H1 (cell line): ENCODE data around the gene WDR5. TPM values are rescaled to one million over a fixed set of nuclear protein-coding genes. Genes with fewer than 3 reads are reported as not detected.

ENCODE experiments used
- CTCF ChIA-PET: fragments of 300-600 bp; sonication (Branson Sonifier 250); formaldehyde crosslinking; loops from one replicate; lab custom pipeline; 2021; ENCODE audit not compliant: partially characterized antibody; lab: Charles Lee
- POLR2A ChIA-PET: fragments of 300-600 bp; sonication (Branson Sonifier 250); formaldehyde crosslinking; loops from one replicate; lab custom pipeline; 2021; ENCODE audit warnings: inconsistent platforms; ENCODE audit not compliant: partially characterized antibody; lab: Charles Lee
- DNase-seq, 2 experiments: peaks; one replicate each; pipeline versions ENCODE4 v3.0.0 to v3.0.0-alpha.2; 2010 to 2022; ENCODE audit warnings: low spot score in 2 of 2, low read depth in 1 of 2, mixed read lengths in 1 of 2
- FAIRE-seq: peaks from 2 replicates; lab custom pipeline; 2011; peaks lifted over from hg19 to GRCh38; lab: Jason Lieb, UNC
- H2AFZ ChIP-seq: 2 replicates; pipeline ENCODE4 v1.8.1; 2012; ENCODE audit warnings: low read length, inconsistent platforms
- H2AK5ac ChIP-seq: 2 replicates; pipeline ENCODE4 v1.6.1; 2013; ENCODE audit warnings: low read depth, low read length
- H2BK120ac ChIP-seq: replicated peaks from 2 replicates; pipeline ENCODE3; 2013; ENCODE audit warnings: low read depth, low read length, inconsistent platforms
- H2BK12ac ChIP-seq: 2 replicates; pipeline ENCODE4 v1.6.1; 2013; ENCODE audit warnings: low read depth, low read length
- H2BK15ac ChIP-seq: 2 replicates; pipeline ENCODE4 v1.6.1; 2013; ENCODE audit warnings: low read length
- H2BK20ac ChIP-seq: 2 replicates; pipeline ENCODE4 v1.6.1; 2013; ENCODE audit warnings: low read length
- H2BK5ac ChIP-seq: 2 replicates; pipeline ENCODE4 v1.6.1; 2013; ENCODE audit warnings: low read depth, low read length
- H3K14ac ChIP-seq: 2 replicates; pipeline ENCODE4 v1.6.1; 2013; ENCODE audit warnings: inconsistent platforms; ENCODE audit not compliant: insufficient read length
- H3K18ac ChIP-seq: 2 replicates; pipeline ENCODE4 v1.6.1; 2013; ENCODE audit warnings: low read length; ENCODE audit errors: extremely low read depth
- H3K23ac ChIP-seq: 2 replicates; pipeline ENCODE4 v1.6.1; 2013; ENCODE audit warnings: inconsistent platforms; ENCODE audit not compliant: insufficient read length
- H3K23me2 ChIP-seq: 2 replicates; pipeline ENCODE4 v1.6.1; 2013; ENCODE audit warnings: low read depth, low read length
- H3K27ac ChIP-seq: 2 replicates; pipeline ENCODE4 v1.6.1; 2011; ENCODE audit warnings: low read depth, low read length, inconsistent platforms
- H3K27me3 ChIP-seq, 4 experiments: replicated peaks in 1 of 4; 1 replicate in 1 of 4; 2 replicates in 3 of 4; pipeline versions ENCODE4 v1.6.1 to v1.8.1; 2011 to 2013; ENCODE audit warnings: low read length in 3 of 4, mild to moderate bottlenecking in 3 of 4, inconsistent platforms in 2 of 4, mixed read lengths in 2 of 4, moderate library complexity in 1 of 4; ENCODE audit not compliant: control insufficient read depth in 3 of 4, insufficient read depth in 3 of 4; ENCODE audit errors: extremely low read depth in 1 of 4
- H3K36me3 ChIP-seq, 4 experiments: 2 replicates each; pipeline versions ENCODE4 v1.6.1 to v1.8.1; 2011 to 2013; ENCODE audit warnings: mild to moderate bottlenecking in 4 of 4, low read length in 3 of 4, moderate library complexity in 2 of 4, control low read depth in 1 of 4, inconsistent platforms in 1 of 4; ENCODE audit not compliant: insufficient read depth in 4 of 4, control insufficient read depth in 2 of 4
- H3K4ac ChIP-seq: replicated peaks from 2 replicates; pipeline ENCODE3; 2013; ENCODE audit warnings: low read length, low read depth, mixed read lengths, inconsistent platforms; ENCODE audit not compliant: insufficient read length
- H3K4me1 ChIP-seq, 4 experiments: replicated peaks in 1 of 4; 1 replicate in 1 of 4; 2 replicates in 3 of 4; pipeline versions ENCODE4 v1.6.1 to v1.8.1; 2011 to 2013; ENCODE audit warnings: low read length in 3 of 4, inconsistent platforms in 2 of 4, mixed read lengths in 1 of 4; ENCODE audit not compliant: insufficient read depth in 4 of 4, control insufficient read depth in 3 of 4
- H3K4me2 ChIP-seq, 2 experiments: 2 replicates each; pipeline versions ENCODE4 v1.6.1 to v1.8.1; 2011 to 2013; ENCODE audit warnings: low read depth in 2 of 2, low read length in 2 of 2, control low read depth in 1 of 2, inconsistent platforms in 1 of 2, mild to moderate bottlenecking in 1 of 2; ENCODE audit not compliant: insufficient read depth in 1 of 2
- H3K4me3 ChIP-seq, 4 experiments: fragments of 200-600, 300-600 bp in 1 of 4; sonication (generic), shearing (Covaris generic), sonication (Bioruptor Twin) in 1 of 4; 2 replicates each; pipeline versions ENCODE4 v1.5.1 to v1.8.1; 2011 to 2016; ENCODE audit warnings: low read length in 4 of 4, low read depth in 3 of 4, control low read depth in 2 of 4, inconsistent platforms in 2 of 4, mild to moderate bottlenecking in 2 of 4, mixed read lengths in 1 of 4, moderate library complexity in 1 of 4; ENCODE audit not compliant: insufficient read depth in 2 of 4; ENCODE audit errors: extremely low read depth in 1 of 4
- H3K56ac ChIP-seq: replicated peaks from 2 replicates; pipeline ENCODE3; 2013; ENCODE audit warnings: low read depth, mild to moderate bottlenecking, mixed read lengths, low read length, inconsistent platforms; ENCODE audit not compliant: insufficient read length
- H3K79me1 ChIP-seq: 2 replicates; pipeline ENCODE4 v1.6.1; 2013; ENCODE audit warnings: low read depth, low read length, control low read depth
- H3K79me2 ChIP-seq, 2 experiments: 2 replicates each; pipeline versions ENCODE4 v1.6.1 to v1.8.1; 2012 to 2013; ENCODE audit warnings: low read length in 2 of 2, mild to moderate bottlenecking in 2 of 2, inconsistent platforms in 1 of 2; ENCODE audit not compliant: insufficient read depth in 2 of 2, control insufficient read depth in 1 of 2
- H3K9ac ChIP-seq, 4 experiments: replicated peaks in 1 of 4; 1 replicate in 1 of 4; 2 replicates in 3 of 4; pipeline versions ENCODE4 v1.6.1 to v1.8.1; 2011 to 2013; ENCODE audit warnings: low read depth in 3 of 4, low read length in 3 of 4, control low read depth in 2 of 4, mild to moderate bottlenecking in 2 of 4, moderate library complexity in 2 of 4, inconsistent platforms in 1 of 4; ENCODE audit errors: extremely low read depth in 1 of 4
- H3K9me3 ChIP-seq, 2 experiments: 2 replicates each; pipeline versions ENCODE4 v1.6.1 to v1.8.1; 2012 to 2013; ENCODE audit warnings: mild to moderate bottlenecking in 2 of 2, moderate library complexity in 2 of 2, control low read depth in 1 of 2, inconsistent platforms in 1 of 2, low read depth in 1 of 2, low read length in 1 of 2, mixed read lengths in 1 of 2; ENCODE audit not compliant: insufficient read depth in 2 of 2
- H4K20me1 ChIP-seq, 2 experiments: replicated peaks in 1 of 2; 2 replicates each; pipeline versions ENCODE3 to v1.8.1; 2011 to 2013; ENCODE audit warnings: inconsistent platforms in 2 of 2, low read length in 2 of 2, mild to moderate bottlenecking in 1 of 2; ENCODE audit not compliant: insufficient read depth in 2 of 2, control insufficient read depth in 1 of 2
- H4K5ac ChIP-seq: 2 replicates; pipeline ENCODE4 v1.6.1; 2013; ENCODE audit warnings: low read length, low read depth, mixed read lengths, inconsistent platforms; ENCODE audit not compliant: insufficient read length
- H4K8ac ChIP-seq: 2 replicates; pipeline ENCODE4 v1.8.0; 2013; ENCODE audit warnings: mild to moderate bottlenecking, moderate library complexity, low read length, inconsistent platforms; ENCODE audit not compliant: insufficient read depth; ENCODE audit errors: extremely low read depth
- H4K91ac ChIP-seq: replicated peaks from 2 replicates; pipeline ENCODE3; 2013; ENCODE audit warnings: low read length, mixed read lengths, inconsistent platforms; ENCODE audit not compliant: insufficient read length
- CEBPB ChIP-seq: IDR thresholded peaks from 2 replicates; pipeline ENCODE4 v1.6.1; 2012; ENCODE audit warnings: low read depth, low read length
- GTF2F1 ChIP-seq: IDR thresholded peaks from 2 replicates; pipeline ENCODE4 v1.6.1; 2012; ENCODE audit warnings: low read depth, low read length, improper control_type of control experiment, borderline replicate concordance
- JUND ChIP-seq: IDR thresholded peaks from 2 replicates; pipeline ENCODE4 v1.6.1; 2011; ENCODE audit warnings: mild to moderate bottlenecking, improper control_type of control experiment, low read length
- KDM5A ChIP-seq: fragments of 200-600 bp; IDR thresholded peaks from 2 replicates; pipeline ENCODE4 v1.7.1; 2012; ENCODE audit warnings: mild to moderate bottlenecking, low read length, inconsistent platforms, mixed read lengths
- MAX ChIP-seq: IDR thresholded peaks from 2 replicates; pipeline ENCODE4 v1.6.1; 2012; ENCODE audit warnings: inconsistent platforms
- NANOG ChIP-seq: IDR thresholded peaks from 2 replicates; pipeline ENCODE4 v1.6.1; 2011; ENCODE audit warnings: low read length, low read depth, mild to moderate bottlenecking, inconsistent platforms; ENCODE audit not compliant: insufficient read depth, poor library complexity, severe bottlenecking
- PHF8 ChIP-seq: fragments of 200-600 bp; sonication (generic); conservative IDR thresholded peaks from 2 replicates; pipeline ENCODE4 v1.7.1; 2012; ENCODE audit warnings: low read depth, mild to moderate bottlenecking, inconsistent platforms, low read length, moderate library complexity
- POLR2A ChIP-seq, 2 experiments: IDR thresholded peaks; 1 replicate in 1 of 2; 2 replicates in 1 of 2; pipeline ENCODE4 v1.6.1; 2011; ENCODE audit warnings: low read depth in 2 of 2, low read length in 2 of 2, mild to moderate bottlenecking in 2 of 2; ENCODE audit errors: control extremely low read depth in 1 of 2
- SAP30 ChIP-seq: fragments of 300-600 bp; sonication (generic); IDR thresholded peaks from 2 replicates; pipeline ENCODE4 v1.7.1; 2012; ENCODE audit warnings: low read length, moderate library complexity, mild to moderate bottlenecking, inconsistent platforms; ENCODE audit not compliant: insufficient read depth, insufficient replicate concordance
- SIN3A ChIP-seq, 2 experiments: IDR thresholded peaks in 1 of 2; conservative IDR thresholded peaks in 1 of 2; 2 replicates each; pipeline ENCODE4 v1.6.1; 2011 to 2012; ENCODE audit warnings: low read length in 2 of 2, improper control_type of control experiment in 1 of 2, low read depth in 1 of 2, mild to moderate bottlenecking in 1 of 2
- SIRT6 ChIP-seq: IDR thresholded peaks from one replicate; pipeline ENCODE4 v1.7.1; 2012; ENCODE audit warnings: low read length, inconsistent platforms
- TAF7 ChIP-seq: optimal IDR thresholded peaks from 2 replicates; pipeline ENCODE3; 2011; ENCODE audit warnings: low read depth, mild to moderate bottlenecking, inconsistent platforms, low read length, moderate library complexity, borderline replicate concordance
- WGBS, 2 experiments: shearing (Covaris generic) in 1 of 2; methylation state at CpG; one replicate each; pipeline versions ENCODE4 v1.1.6 to v1.1.7; 2013 to 2015; ENCODE audit warnings: low lambda C conversion rate in 2 of 2, mixed read lengths in 2 of 2, inconsistent platforms in 1 of 2, low coverage in 1 of 2, missing lambda C conversion rate in 1 of 2; ENCODE audit not compliant: insufficient replicate concordance in 2 of 2, insufficient coverage in 1 of 2, insufficient read length in 1 of 2; ENCODE audit errors: extremely low coverage in 1 of 2, missing lambda C conversion rate in 1 of 2; 5-methylcytosine and 5-hydroxymethylcytosine counted together
- polyA plus RNA-seq, 7 experiments: library from polyadenylated mRNA; depleted of rRNA in 3 of 7; stranded (reverse) in 5 of 7; unstranded in 2 of 7; fragments of >200 nt in 5 of 7; fragments of 200-250 nt in 2 of 7; gene quantifications; 1 replicate in 5 of 7; 2 replicates in 1 of 7; 4 replicates in 1 of 7; pipeline versions ENCODE4 v1.2.1 to v1.2.3, GENCODE V29; 2011 to 2013; ENCODE audit warnings: missing spikeins in 2 of 7, mixed read lengths in 2 of 7
- total RNA-seq: library from RNA; stranded (reverse); fragmentation: NEBNext Ultra II Directional; extraction: Animal tissue kit (Norgen Biotek cat#: 25700); gene quantifications from 2 replicates; pipeline ENCODE4 v1.2.1, GENCODE V29; 2021

The WDR5 gene
- total and polyA plus RNA-seq, 2 of the 8 experiments (the other 6 are each of a cell fraction or from before 2014, with no cell fraction given) = 38.4 to 68.1 TPM

GRCh38 chr9:134149380-134149779 lies 13.5 kb downstream of the WDR5 start:
- Histone ChIP-seq H3K36me3 (peaks cover 30 to 81% (median 56%) of the 10 kb centered on the region in 4 experiments), H3K9ac (no peak overlapping the region), H3K9me3 (no peaks in the 10 kb centered on the region), H3K23ac (no peak overlapping the region), H3K14ac (no peak overlapping the region), H3K27ac (no peak overlapping the region), H2AFZ (no peak overlapping the region), H3K56ac (no peak overlapping the region), H3K18ac (no peak overlapping the region), H4K91ac (no peak overlapping the region), H3K27me3 (no peaks in the 10 kb centered on the region), H2BK120ac (no peak overlapping the region), H3K4ac (no peak overlapping the region), H2BK15ac (no peak overlapping the region), H3K4me3 (no peak overlapping the region), H3K4me1 (no peaks in the 10 kb centered on the region), H3K79me2 (peaks cover 0 to 3% of the 10 kb centered on the region in 2 experiments; a peak in 2 of 4 replicates), H4K20me1 (peaks cover 9 to 20% of the 10 kb centered on the region in 2 experiments), H2BK20ac (no peak overlapping the region), H3K23me2 (no peaks in the 10 kb centered on the region), H2AK5ac (no peak overlapping the region), H2BK5ac (no peak overlapping the region), H4K5ac (no peak overlapping the region), H2BK12ac (no peak overlapping the region), H4K8ac (no peak overlapping the region), H3K79me1 (peaks cover 8% of the 10 kb centered on the region), H3K4me2 (no peak overlapping the region)
- FAIRE-seq = no peak
- no peak for DNase-seq
- WGBS, 2 experiments = 94% methylated on average over 7 of the region's 7 CpGs; no CpG with 5 or more reads in 1 of the 2 experiments
- TF ChIP-seq GTF2F1 (no peak), MAX (no peak), SAP30 (no peak), PHF8 (no peak), NANOG (no peak), KDM5A (no peak), JUND (no peak), TAF7 (no peak), CEBPB (no peak), SIRT6 (no peak), POLR2A (IDR thresholded peaks at IDR 0.05; ENCODE audit: control extremely low read depth in 1 of 2, low read depth in 2 of 2, low read length in 2 of 2) (no peak), SIN3A (conservative IDR thresholded peaks at IDR 0.05 in 1 of 2, IDR thresholded peaks at IDR 0.05 in 1 of 2; ENCODE audit: low read depth in 1 of 2, low read length in 2 of 2) (no peak)
- CTCF ChIA-PET = interaction anchor here (1.4 to 1.8 kb wide), 3 partner anchors 9 to 105 kb away, joined by 3 to 4 read pairs (median 4); no protein-coding TSS in a partner anchor
- POLR2A ChIA-PET = interaction anchor here (0.9 kb wide), 2 partner anchors 13 to 14 kb away, joined by 4 read pairs; partner anchors contain the start of gene WDR5
